GM19455 (cell line): ENCODE data around the gene MINDY3.
A peak's percentile ranks its signal among the peaks of the same experiment; 100 is the strongest.
"Not testable (repeated sequence)": the region's sequence is repeated elsewhere in the genome, so short reads cannot be mapped to it uniquely, and the experiment has no call there.

Source experiments
- ATAC-seq: cut with Tn5 transposase; IDR thresholded peaks from one replicate; pipeline ENCODE4 v1.9.1; 2021; ENCODE audit not compliant: unreplicated experiment

Gene MINDY3

GRCh38 chr10:15781381-15781960 lies 78.8 kb downstream of the MINDY3 start:
- no peak for ATAC-seq

GRCh38 chr10:15780353-15781135 lies 79.8 kb downstream of the MINDY3 start:
- no peak for ATAC-seq

- ATAC-seq = no peak
Measured at GRCh38 chr10:15775513-15775912, 84.8 kb downstream of the MINDY3 start.

GRCh38 chr10:15774534-15774933 lies 85.8 kb downstream of the MINDY3 start:
- ATAC-seq = not testable (repeated sequence)

- no peak for ATAC-seq
Measured at GRCh38 chr10:15764892-15765454, 95.3 kb downstream of the MINDY3 start.

- ATAC-seq = no peak
Measured at GRCh38 chr10:15763006-15763405, 97.3 kb downstream of the MINDY3 start.

- ATAC-seq = not testable (repeated sequence)
Measured at GRCh38 chr10:15762239-15762638, 98.1 kb downstream of the MINDY3 start.

GRCh38 chr10:15761224-15761623 lies 99.1 kb downstream of the MINDY3 start:
- ATAC-seq = not testable (repeated sequence)

- no peak for ATAC-seq
Measured at GRCh38 chr10:15760681-15761080, 99.6 kb downstream of the MINDY3 start.

GRCh38 chr10:15759265-15759664 lies 101.0 kb downstream of the MINDY3 start:
- no peak for ATAC-seq

GRCh38 chr10:15758618-15759017 lies 101.7 kb downstream of the MINDY3 start:
- no peak for ATAC-seq

GRCh38 chr10:15754937-15755336 lies 105.4 kb downstream of the MINDY3 start:
- ATAC-seq = no peak

GRCh38 chr10:15751046-15751445 lies 109.3 kb downstream of the MINDY3 start:
- no peak for ATAC-seq

GRCh38 chr10:15748126-15748525 lies 112.2 kb downstream of the MINDY3 start:
- ATAC-seq = no peak

GRCh38 chr10:15747632-15748031 lies 112.7 kb downstream of the MINDY3 start:
- ATAC-seq = no peak

GRCh38 chr10:15745751-15746150 lies 114.6 kb downstream of the MINDY3 start:
- no peak for ATAC-seq

- peak; percentile 72 for ATAC-seq
Measured at GRCh38 chr10:15744217-15744865, 116.0 kb downstream of the MINDY3 start.

- ATAC-seq = no peak
Measured at GRCh38 chr10:15743443-15743842, 116.9 kb downstream of the MINDY3 start.

GRCh38 chr10:15742836-15743235 lies 117.5 kb downstream of the MINDY3 start:
- no peak for ATAC-seq

GRCh38 chr10:15742102-15742501 lies 118.2 kb downstream of the MINDY3 start:
- no peak for ATAC-seq

- ATAC-seq = no peak
Measured at GRCh38 chr10:15741581-15741980, 118.7 kb downstream of the MINDY3 start.

GRCh38 chr10:15740261-15740660 lies 120.0 kb downstream of the MINDY3 start:
- no peak for ATAC-seq
